ENCODE results near the gene NCAN.

NCAN gene

DNA sequence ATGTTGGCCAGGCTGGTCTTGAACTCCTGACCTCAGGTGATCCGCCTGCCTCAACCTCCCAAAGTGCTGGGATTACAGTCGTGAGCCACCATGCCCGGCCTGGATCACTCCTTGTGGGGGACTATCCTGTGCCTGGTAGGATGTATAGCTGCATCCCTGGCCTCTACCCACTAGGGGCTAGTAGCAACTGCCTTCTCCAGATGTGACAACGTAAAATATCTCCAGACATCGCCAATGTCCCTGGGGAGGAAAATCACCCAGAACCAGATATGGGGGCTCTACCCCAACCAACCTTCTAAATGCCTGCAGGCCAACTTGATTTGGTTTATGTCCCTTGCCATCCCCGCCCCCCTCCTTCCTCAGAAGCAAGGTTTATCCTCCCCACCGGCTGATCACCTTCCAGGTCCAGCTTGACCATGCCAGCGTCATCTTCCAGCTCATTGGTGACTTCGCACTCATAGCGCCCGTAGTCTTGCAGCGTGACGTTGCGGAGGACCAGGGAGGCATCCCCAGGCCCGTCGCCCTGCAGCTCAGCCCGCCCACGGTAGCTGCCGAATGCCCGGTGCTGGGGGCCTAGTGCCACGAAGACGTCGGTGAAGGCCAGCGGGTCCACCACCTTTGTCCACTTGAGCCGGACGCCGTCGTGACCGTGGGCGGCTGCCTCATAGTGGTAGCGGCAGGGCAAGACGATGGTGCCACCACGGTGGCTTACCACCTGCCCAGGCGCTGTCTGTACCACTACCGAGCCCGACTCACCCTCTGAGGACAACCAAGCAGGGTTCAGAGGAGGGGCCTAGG, 48.9 kb downstream of the NCAN start:
- no peak for DNase-seq (ENCODE audit: low read depth)

DNA sequence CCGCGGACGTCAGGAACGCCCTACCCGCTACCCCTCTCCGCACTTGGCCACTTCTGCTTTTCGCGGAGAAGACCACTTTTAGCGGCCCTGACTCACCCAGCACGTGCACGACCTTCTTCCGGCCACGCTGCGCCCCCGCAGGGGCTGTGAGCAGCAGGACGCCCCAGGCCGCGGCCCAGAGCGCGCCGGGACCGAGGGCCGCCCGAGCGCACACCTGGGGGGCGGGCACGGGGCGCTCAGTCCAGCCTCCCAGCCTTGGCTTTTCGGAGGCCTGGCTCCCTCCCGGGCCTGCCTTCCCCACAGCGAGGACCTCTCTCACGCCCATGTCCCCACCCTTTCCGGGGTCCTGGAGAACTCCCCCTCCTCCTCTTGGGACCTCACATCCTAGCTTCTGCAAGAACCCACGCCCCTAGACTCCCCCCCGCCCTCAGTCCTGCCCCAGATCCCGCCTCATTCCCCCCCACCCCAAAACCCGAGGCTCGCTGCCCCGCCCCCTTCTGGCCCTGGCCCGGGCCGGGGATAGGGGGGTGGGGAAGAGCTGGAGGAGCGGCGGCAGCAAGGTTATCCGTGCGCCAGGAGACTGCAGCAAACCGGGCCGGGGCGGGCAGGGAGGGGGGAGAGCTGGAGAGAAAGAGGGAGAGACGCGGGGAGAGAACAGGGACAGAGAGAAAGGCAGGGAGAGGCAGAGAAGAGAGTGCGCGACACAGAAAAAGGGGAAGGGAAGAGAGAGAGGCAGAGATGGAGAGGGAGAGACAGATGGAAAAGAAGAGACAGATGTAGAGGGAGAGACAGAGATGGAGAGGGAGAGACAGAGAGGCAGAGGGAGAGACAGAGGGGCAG, 49.8 kb downstream of the NCAN start:
- no peak for DNase-seq (ENCODE audit: low read depth)

DNA sequence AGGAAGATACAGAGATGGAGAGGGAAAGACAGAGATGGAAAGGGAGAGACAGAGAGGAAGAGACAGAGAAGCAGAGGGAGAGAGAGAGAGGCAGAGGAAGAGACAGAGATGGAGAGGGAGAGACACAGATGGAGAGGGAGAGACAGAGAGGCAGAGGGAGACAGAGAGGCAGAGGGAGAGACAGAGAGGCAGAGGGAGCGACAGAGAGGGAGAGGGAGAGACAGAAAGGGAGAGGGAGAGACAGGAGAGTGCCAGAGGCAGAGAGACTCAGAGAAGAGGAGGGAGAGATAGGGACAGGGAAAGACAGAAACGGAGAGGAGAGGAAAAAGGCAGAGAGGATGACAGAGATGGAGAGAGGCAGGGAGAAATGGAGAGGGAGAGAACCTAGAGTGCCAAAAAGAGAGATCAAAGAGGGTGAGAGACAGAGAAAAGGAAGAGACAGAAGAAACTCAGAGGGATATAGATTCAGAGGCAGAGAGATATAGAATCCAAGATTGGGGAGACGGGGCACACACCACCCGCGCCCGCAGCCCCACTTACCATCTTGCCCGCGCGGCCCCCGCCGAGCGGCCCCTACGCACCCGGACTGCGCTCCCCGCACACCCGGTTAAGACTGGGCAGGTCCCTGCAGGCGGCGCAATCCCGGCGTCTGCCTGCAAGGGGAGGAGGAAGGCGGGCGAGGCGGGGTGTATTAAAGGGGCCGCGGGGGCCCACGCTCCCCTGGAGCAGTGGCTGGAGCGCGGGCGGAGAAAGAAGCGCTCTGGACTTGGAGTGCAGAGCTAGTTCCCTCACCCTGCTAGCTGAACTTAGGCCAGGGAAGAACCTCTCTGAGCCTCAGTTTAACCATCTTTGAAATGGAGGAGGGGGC, 50.7 kb downstream of the NCAN start:
- DNase-seq (ENCODE audit: low read depth) = no peak

GRCh38 chr19:19263886-19264487, 52.2 kb downstream of the NCAN start:
- no peak for DNase-seq (ENCODE audit: low read depth)

DNA sequence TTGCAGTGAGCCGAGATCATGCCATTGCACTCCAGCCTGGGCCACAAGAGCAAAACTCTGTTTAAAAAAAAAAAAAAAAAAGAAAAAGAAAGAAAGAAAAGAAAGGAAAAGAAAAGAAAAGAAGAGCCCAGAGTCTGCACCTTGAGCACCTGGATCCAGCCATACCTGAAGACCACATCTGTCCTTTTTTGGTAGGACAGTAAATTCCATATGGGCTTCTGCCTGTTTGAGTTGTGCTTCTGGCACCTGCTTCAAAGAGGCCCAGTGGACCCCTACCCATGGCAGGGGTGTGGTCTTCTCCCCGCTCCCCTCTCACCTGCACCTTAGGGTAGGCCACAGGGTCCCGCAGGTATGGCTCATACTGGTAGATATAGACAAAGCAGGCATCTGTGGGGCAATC, 55.5 kb downstream of the NCAN start:
- no peak for DNase-seq (ENCODE audit: low read depth)

GRCh38 chr19:19268453-19269385, 57.0 kb downstream of the NCAN start:
- DNase-seq (ENCODE audit: low read depth) = no peak

GRCh38 chr19:19269952-19270694, 58.4 kb downstream of the NCAN start:
- no peak for DNase-seq (ENCODE audit: low read depth)

- DNase-seq (ENCODE audit: low read depth) = no peak
Observed at GRCh38 chr19:19270749-19271571, 59.2 kb downstream of the NCAN start.

GRCh38 chr19:19271828-19272599, 60.3 kb downstream of the NCAN start:
- DNase-seq (ENCODE audit: low read depth) = no peak

- no peak for DNase-seq (ENCODE audit: low read depth)
Observed at GRCh38 chr19:19274146-19274545, 62.4 kb downstream of the NCAN start.

DNA sequence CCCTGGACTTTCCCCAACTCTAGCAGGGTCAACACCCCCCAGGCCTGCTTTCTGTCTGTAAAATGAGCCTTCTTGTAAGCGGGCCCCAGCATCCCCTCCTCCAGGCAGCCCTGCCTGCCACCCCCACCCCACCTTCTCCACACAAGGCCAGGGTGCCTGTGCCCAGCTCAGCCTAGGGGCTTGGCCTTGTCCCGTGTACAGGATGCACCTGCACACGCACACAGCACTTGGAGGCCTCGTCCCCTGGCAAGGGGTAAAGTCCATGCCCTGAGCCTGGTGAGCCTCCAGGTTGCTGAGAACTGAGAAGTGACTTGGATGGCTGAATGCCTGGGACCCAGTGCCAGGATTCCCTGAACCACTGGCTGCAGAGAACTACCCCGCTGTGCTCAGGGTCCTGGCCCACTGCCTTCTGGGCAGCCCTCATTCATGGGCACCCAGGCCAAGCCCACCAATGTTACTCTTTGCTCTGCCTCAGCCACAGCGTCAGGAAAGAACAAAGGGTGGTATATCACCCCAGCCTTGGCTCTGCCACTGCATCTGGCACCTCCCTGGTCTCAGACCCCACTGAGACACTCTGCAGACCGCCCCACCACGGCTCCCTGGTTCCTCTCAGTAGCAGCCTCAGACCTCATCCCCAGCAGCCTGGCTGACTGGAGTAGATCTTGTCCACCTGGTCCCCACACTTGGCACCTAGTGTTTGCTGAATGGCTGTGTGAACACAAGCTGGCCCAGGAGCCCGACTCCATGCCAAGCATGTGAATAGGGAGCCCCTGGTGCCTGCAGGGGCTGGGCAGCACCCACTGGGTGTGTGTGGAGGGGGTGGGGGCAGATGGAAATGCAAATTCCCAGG, 63.2 kb downstream of the NCAN start:
- no peak for DNase-seq (ENCODE audit: low read depth)

DNA sequence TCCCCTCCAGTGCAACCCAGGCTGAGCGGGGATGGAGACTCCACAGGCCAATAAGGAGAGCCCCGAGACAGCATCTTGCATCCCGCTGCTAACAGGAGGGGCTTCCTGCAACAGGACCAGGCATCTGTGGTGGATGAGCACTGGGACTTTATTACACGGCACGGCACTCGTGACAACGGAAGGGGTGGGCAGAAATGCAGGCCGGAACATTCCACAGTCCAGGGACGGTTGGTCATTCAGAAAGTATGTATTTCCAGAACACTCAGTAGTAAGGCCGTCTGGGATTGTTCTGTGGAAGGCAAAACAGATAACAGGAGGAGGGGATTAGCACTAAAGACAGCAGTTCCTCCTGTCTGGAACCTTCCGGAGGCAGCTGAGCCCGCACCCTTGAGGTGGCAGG, 64.6 kb downstream of the NCAN start:
- peak; percentile 97 for DNase-seq (ENCODE audit: low read depth)

DNA sequence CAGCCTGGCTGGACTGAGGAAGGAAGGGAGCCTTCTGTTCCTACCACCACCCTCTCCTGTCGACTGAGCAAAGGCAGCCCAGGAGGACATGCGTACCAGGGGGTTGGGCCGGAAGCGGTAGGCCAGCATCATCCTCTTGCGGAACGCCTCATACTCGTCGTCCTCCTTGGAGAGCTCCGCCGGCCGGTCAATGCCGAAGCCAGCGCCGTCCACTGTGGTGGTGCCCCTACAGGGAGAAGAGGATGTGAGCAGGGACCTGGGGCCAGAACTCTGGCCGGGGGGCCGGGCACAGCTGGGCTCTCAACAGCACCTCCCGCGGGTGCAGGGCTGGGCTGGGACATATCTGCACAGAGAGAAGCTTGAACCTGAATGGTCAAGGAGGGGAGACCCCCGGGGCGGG, 65.1 kb downstream of the NCAN start:
- DNase-seq (ENCODE audit: low read depth) = peak; percentile 87

- DNase-seq (ENCODE audit: low read depth) = no peak
Observed at GRCh38 chr19:19278315-19278714, 66.6 kb downstream of the NCAN start.

GRCh38 chr19:19279062-19279612, 67.4 kb downstream of the NCAN start:
- DNase-seq (ENCODE audit: low read depth) = no peak

- no peak for DNase-seq (ENCODE audit: low read depth)
Observed at GRCh38 chr19:19279853-19280252, 68.1 kb downstream of the NCAN start.

GRCh38 chr19:19280561-19280960, 68.8 kb downstream of the NCAN start:
- no peak for DNase-seq (ENCODE audit: low read depth)
